D721Med (cell line): ENCODE data around the gene DCTN2.
"Not testable (repeated sequence)": the region's sequence is repeated elsewhere in the genome, so short reads cannot be mapped to it uniquely, and the experiment has no call there.

Source experiments
- DNase-seq: peaks from one replicate; pipeline ENCODE4 v3.0.0; 2011; ENCODE audit warnings: low spot score; ENCODE audit not compliant: insufficient read length
- FAIRE-seq: peaks from 2 replicates; lab custom pipeline; 2011; peaks lifted over from hg19 to GRCh38; lab: Jason Lieb, UNC
- TF ChIP-seq, protein P1 (sequence below): IDR thresholded peaks from 2 replicates; pipeline ENCODE4 v1.5.1; 2012; ENCODE audit warnings: mild to moderate bottlenecking, control low read depth; ENCODE audit not compliant: insufficient read depth; ENCODE audit errors: missing control alignments

Gene DCTN2

DNA sequence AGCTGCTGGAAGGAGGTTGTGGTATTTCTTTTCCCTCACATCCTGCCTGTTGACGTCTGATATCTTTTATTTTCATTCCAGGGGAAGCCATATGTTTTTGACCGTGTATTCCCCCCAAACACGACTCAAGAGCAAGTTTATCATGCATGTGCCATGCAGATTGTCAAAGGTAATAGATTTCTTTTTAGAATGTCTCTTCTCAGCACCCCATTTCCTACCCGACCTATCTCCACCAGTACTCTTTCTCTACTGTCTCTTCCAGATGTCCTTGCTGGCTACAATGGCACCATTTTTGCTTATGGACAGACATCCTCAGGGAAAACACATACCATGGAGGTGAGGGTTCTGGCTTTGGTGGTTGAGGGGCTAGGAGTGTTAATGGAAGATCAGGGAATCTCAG, 16.4 kb upstream of the DCTN2 start:
- DNase-seq (no peak), FAIRE-seq (no peak)
- TF ChIP-seq, protein P1, sequence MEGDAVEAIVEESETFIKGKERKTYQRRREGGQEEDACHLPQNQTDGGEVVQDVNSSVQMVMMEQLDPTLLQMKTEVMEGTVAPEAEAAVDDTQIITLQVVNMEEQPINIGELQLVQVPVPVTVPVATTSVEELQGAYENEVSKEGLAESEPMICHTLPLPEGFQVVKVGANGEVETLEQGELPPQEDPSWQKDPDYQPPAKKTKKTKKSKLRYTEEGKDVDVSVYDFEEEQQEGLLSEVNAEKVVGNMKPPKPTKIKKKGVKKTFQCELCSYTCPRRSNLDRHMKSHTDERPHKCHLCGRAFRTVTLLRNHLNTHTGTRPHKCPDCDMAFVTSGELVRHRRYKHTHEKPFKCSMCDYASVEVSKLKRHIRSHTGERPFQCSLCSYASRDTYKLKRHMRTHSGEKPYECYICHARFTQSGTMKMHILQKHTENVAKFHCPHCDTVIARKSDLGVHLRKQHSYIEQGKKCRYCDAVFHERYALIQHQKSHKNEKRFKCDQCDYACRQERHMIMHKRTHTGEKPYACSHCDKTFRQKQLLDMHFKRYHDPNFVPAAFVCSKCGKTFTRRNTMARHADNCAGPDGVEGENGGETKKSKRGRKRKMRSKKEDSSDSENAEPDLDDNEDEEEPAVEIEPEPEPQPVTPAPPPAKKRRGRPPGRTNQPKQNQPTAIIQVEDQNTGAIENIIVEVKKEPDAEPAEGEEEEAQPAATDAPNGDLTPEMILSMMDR: no peak

DNA sequence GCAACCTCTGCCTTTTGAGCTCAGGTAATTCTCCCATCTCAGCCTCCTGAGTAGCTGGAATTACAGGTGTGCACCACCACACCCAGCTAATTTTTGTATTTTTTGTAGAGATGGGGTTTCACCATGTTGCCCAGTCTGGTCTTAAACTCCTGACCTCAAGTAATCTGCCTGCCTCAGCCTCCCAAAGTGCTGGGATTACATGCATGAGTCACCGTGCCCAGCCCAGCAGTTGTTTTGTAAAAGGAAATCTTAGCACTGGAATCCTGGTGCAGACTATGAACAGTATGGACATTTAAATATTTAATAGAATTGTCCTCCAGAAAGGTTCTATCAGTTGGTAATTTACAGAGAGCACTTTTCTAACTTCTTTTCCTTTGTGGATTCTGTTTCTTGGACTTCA, 14.1 kb upstream of the DCTN2 start:
- not testable (repeated sequence) for FAIRE-seq, DNase-seq

DNA sequence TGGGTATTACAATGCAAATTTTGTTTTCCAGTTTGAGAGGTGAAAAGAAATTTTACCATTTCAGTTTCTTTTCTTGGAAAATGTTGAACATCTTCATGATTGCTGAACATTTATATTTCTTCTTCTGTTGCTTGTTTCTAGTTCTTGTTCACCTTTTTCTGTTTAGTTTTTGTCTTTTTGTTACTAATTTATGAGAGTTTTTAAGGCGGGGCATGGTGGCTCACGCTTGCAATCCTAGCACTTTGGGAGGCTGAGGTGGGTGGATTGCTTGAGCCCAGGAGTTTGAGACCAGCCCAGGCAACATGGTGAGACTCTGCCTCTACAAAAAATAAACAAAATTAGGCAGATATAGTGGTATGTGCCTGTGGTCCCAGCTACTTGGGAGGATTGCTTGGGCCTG, 13.5 kb upstream of the DCTN2 start:
- DNase-seq (no peak), FAIRE-seq (no peak)
- TF ChIP-seq, protein P1: no peak

DNA sequence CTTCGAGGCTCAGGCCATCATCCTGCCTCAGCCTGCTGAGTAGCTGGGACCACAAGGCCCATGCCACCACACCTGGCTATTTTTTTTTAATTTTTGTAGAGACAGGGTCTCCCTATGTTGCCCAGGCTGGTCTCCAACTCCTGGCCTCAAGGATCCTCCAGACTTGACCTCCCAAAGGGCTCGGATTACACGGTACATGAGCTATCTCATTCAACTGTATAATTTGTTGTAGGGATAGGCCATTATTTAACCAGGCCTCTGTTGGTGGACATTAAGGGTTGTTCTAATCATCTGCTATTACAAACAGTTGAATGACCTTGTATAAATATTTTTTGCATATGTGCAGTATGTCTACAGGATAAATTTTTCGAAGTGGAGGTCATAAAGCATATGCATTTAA, 11.9 kb upstream of the DCTN2 start:
- TF ChIP-seq, protein P1: no peak
- DNase-seq (no peak), FAIRE-seq (no peak)

DNA sequence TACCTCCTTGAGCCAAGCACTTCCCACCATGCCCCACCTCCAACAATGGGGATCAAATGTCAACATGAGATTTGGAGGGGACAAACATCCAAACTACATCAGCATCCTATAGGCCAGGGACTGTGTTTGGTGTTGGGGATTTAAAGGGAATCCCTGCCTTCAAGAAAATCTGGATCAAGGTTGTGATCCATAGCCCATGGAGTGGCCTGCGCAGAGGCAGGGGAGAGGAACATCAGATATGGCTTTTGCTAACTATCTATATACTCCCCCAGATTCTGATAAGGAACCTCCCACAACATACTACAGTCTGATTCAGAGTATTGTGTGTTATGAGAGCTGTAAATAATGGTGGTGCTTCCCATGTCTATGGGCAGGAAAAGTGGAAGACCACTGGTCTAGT, 7.9 kb upstream of the DCTN2 start:
- no peak for FAIRE-seq
- no peak for DNase-seq
- TF ChIP-seq, protein P1: no peak

- DNase-seq (no peak), FAIRE-seq (no peak)
- TF ChIP-seq, protein P1: no peak
Measured at GRCh38 chr12:57554453-57554852, 7.5 kb upstream of the DCTN2 start.

DNA sequence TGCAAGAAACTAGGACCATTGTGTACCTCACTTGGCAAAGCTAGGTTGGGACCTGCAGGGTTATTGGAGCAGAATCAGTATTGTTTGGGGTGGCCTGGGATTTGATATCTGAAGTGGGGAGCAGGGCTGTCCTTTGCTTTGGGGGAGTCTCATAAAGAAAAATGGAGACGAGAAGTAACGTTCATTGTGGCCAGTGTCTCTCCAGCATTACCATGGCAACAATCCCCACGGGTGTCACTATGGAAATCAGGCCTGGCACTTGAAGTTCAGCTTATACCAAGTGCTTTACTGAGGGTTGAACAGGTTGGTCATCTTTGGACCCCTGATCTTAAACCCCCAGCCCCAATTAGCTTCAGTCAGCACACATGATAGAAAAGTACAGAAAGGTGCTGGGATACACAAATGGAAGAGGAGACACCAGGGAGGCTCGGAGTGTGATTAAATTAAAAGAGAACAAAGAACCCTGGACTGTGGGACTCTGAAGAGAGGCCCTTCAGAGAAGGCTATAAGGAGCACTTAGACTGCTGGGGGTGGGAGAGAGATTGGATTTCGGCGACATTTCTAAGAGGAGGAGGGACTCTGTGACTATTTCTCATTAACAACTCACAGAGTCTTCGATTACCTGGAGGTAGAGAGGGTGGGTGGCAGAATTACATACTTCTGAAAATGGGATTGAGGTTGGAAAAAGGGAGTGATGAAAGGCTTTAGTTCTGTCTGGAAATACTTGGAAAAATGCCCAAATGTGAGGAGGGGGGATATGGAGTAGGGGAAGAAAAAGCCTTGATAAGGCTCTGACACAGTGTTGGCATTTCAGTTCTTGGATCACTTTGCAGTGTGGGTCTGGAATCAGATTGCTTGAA, 6.6 kb upstream of the DCTN2 start:
- FAIRE-seq: no peak
- TF ChIP-seq, protein P1: no peak
- DNase-seq: no peak

- TF ChIP-seq, protein P1: no peak
- FAIRE-seq (no peak), DNase-seq (no peak)
Measured at GRCh38 chr12:57552835-57553313, 5.9 kb upstream of the DCTN2 start.
